ENCODE results near the gene PRKCA.

PRKCA gene

DNA sequence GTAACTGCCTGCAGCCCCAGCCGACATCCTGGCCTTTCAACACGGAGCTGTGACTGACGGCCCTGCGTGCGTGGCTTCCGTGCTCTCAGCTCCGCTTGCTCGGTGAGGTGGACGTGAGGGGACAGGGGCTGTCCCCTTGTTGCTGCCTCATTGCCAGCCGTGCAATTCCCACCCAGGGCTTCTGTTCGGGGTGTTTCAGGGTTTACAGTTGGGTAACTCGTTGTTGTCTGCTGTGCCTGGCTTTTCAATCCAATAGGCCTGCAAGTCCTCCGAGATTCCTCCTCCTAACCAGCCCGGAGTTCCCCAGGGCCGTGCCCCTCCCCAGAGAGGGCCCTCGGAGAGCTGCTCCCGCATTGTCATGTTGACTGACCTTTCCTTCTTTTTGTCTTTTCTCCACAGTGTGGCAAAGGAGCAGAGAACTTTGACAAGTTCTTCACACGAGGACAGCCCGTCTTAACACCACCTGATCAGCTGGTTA lies 501.1 kb downstream of the PRKCA start:
- no peak for DNase-seq (ENCODE audit: low read depth in 2 of 2)

DNA sequence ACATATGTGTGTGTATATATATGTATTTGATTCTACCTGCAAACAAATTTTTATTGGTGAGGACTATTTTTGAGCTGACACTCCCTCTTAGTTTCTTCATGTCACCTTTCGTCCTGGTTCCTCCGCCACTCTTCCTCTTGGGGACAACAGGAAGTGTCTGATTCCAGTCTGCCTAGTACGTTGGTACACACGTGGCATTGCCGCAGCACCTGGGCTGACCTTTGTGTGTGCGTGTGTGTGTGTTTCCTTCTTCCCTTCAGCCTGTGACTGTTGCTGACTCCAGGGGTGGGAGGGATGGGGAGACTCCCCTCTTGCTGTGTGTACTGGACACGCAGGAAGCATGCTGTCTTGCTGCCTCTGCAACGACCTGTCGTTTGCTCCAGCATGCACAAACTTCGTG lies 503.2 kb downstream of the PRKCA start:
- no peak for DNase-seq (ENCODE audit: low read depth in 2 of 2)

DNA sequence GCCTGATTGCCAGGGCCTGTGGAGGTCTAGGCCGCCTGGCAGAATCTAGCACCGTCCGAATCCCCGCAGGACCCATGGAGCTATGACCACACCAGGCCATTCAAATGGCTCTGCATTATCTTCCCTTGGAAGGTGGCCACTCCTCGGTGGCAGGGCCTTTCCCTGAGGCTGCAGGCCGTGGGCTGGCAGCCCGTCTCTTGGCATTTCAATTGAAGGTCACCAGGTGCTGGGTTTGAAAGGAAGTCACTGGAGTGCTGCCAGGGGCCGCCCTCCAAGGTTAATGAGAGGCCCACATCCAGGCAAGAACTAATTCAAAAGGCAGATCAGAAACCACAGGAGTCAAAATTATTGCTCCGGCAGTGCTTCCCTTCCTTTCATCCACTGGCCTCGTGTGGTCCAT lies 504.8 kb downstream of the PRKCA start:
- no peak for DNase-seq (ENCODE audit: low read depth in 2 of 2)

DNA sequence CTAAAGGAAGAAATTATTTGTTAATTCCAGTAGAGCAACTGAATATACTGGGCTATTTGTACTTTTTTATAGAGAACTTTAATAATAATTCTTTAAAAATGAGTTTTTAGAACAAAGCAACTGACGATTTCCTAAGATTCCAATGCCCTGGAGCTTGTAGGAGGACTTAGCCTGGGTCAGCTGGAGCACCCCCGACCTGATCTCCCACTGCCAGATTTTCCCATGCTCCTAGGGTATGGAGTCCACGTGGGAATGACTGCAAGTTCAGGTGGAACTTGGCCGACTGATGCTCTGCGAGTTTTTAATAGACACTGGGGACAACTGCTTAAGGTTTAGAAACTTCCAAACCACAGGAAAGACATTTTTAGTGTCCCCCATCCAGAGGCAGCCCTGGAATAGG lies 507.0 kb downstream of the PRKCA start:
- DNase-seq (ENCODE audit: low read depth in 2 of 2): no peak

DNA sequence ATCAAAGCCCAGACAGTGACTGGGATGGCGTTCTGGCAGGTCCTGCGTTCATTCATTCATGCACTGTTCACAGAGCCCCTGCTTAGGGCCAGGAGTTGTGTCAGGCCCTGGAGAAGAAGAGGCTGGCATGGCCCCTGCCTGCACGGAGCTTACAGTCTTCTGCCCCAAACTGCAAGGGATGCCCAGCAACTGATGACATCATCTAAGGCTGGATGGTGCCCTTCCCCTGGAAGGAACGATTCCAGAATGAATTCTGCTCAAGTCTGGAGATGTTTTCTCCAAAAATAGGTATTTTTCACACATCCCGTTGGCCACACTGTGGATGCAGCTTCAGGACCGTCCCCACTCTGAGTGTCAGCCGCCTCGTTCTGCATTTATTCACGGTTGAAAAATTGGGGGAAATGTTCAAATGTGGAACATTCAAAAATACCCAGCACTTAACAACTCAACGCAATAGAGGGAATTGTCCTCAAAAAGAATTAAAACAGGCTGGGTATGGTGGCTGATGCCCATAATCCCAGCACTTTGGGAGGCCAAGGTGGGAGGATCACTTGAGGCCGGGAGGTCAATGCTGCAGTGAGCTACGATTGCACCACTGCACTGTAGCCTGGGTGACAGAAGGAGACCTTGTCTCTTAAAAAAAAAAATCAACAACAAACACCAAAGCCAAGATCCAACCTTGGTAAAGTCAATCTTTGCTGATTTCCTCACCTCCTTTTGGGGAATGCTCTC lies 508.7 kb downstream of the PRKCA start:
- DNase-seq (ENCODE audit: low read depth in 2 of 2): no peak

DNA sequence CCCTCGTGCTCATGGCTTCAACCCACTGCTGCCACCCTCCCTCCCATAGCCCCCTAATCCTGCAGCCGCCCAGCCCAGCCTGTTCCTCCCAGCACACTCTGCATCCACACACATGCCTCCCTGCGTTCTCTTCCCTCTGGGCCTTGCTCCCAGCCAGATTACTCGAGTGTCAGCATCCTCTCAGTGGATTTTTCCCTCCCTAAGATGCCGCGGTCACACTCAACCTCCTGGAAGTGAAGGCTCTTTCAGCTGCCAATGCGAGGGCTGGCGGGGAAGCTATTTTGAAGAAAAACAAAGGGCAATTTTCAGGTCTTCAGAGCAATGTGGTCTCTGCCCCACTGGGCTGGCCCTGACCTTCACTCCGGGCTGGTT lies 509.3 kb downstream of the PRKCA start:
- no peak for DNase-seq (ENCODE audit: low read depth in 2 of 2)

DNA sequence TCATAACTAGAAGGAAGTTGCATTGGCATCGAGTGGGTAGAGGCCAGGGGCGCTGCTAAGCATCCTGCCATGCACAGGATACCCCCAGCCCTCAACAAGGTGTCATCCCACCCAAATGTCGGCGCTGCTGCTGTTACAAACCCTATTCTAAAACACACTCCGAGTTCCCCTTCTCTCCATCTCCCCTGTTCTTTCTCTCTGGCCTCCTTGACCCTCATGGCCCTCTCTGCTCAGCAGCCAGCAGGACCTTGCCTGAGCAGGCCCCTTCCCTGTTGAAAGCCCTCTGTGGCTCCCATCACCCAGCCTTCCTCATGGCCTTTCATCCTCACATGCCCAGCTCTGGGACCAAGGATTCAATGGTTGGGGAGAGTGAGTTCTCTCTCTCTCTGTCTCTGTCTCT lies 510.2 kb downstream of the PRKCA start:
- DNase-seq (ENCODE audit: low read depth in 2 of 2): no peak

DNA sequence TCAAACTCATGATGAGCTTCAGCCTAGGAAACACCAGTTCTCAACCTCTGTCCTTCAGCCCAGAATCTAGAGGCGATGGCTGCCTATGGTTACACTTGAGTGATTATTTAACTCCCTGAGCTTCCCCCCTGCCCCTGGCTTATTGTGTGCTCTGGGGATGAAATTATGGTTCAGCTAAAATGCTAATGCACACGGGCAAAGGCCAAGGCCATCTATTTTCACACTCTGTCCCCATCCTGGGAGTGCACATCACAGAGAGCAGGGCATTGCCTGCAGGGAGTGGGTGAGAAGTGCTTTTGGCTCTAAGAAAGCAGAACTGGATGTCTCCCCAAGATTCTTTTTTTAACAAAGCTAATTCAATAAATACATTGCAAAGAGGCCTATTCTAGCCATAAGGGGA lies 510.9 kb downstream of the PRKCA start:
- DNase-seq (ENCODE audit: low read depth in 2 of 2): no peak

DNA sequence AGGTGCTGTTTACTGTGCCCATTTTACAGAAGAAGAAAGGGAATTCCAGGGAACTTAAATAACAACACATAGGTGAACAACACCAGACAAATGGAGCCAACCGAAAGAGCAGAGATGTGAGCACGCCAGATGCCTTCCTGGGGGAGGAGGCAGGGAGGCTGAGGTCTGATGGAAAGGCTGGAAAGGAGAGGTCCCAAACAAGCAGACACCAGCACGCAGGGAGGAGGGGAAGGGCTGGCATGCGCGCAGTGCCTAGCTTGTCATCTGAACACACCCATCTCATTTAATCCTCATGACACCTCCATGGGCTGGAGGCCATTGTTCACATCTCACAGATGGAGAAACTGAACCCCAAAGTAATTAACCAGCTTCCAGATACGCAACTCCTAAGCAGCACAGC lies 511.6 kb downstream of the PRKCA start:
- no peak for DNase-seq (ENCODE audit: low read depth in 2 of 2)

DNA sequence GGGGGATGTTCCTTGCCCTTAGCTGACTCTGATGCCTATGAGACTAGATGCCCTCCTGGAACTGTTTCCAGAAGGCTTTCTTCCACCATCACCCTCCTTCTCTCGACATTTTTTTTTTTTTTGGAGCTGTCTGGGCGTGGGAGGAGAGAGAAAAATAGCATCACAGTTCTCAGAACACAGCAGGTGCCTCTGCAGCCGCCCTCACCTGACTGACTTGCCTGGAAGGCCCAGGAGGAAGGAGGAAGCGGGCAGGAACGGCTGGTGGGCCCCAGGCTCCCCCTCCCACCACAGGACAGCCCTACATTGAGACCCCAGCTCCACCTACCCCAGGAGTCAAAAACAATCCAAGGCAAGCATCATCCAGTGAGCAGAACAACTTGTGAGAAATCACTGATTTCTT lies 512.2 kb downstream of the PRKCA start:
- no peak for DNase-seq (ENCODE audit: low read depth in 2 of 2)

DNA sequence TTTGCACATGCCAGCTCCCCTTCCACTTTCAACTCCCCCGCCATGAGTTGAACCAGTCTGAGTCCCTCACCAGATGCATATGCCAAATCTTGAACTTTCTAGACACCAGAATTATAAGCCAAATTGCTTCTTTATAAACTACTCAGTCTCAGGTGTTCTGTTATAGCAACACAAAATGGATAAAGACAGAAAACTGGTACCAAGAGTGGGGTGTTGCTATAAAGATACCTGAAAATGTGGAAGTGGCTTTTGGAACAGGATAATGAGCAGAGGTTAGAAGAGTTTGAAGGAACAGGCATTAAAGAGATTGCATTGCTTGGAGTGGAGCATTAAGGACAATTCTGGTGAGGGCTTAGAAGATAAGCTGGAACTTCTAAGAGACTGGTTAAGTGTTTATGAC lies 515.3 kb downstream of the PRKCA start:
- DNase-seq (ENCODE audit: low read depth in 2 of 2): no peak

DNA sequence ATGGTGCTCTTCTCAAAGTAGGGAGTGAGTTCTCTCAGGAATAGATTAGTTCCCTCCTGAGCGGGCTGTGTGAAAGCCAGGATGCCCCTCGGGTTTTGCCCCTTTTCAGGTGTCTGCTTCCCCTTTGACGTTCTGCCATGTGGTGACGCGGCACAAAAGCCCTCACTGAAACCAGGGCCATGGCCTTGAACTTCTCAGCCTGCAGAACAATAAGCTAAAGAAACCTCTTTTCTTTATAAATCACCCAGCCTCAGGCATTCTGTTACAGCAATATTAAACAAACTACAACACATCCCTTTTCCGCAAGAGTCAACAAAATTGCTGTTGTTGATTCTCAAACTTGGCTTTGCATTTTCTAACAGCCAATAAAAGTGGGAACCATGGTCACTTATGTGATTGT lies 517.1 kb downstream of the PRKCA start:
- DNase-seq (ENCODE audit: low read depth in 2 of 2): no peak

DNA sequence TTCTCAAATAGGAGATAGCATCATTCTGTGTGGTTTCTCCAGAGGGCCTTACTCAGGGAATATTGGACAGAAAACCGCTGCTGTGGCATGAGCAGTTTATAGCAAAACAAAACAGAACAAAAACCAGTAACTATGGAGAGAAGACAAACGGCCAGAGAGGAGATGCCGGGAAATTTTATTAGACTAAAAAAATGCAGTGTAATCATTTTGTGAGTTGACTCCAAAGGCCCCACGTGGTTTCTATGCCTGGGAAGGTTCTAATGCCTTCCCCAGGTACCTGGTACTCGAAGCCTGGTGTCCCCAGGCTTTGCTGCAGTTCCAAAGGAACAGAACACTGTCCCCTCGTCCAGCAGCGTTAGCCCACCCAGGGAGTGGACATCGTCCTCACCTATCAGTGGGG lies 519.6 kb downstream of the PRKCA start:
- no peak for DNase-seq (ENCODE audit: low read depth in 2 of 2)

DNA sequence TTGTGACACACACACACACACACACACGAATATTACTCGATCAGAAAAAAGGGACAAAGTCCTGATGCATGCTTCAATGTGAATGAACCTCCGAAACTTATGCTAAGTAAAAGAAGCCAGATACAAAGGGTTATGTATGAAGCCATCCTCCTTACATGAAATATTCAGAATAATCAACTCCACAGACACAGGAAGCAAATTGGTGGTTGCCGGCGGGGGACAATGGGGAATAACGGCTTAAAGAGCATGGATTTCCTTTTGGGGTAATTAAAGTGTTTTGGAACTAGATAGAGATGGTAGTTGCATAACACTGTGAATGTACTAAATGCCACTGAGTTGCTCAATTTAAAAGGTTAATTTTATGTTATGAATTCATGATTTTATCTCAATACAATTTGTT lies 524.4 kb downstream of the PRKCA start:
- DNase-seq (ENCODE audit: low read depth in 2 of 2): no peak

DNA sequence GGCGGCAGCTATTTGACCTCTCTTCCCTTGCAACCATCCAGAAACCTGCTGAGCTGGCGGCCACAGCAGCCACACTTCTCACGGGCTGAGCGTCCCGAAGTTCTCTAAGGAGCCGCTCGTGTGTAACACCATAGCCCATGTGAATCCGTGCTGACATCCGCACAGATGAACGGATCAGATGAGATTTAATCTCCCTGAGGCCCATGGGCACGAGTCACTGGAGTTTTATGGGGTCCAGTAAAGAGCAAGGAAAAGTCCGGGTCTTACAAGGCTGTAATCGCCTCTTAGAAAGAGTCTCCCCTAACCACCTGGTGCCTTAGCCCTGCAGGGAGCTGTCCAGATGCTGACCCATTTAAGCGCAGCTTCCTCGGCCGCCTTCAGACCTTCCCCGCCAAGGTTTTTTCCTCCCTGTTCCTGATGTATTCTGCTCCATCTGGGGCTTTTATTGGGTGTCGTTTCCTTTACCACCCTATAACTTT lies 527.0 kb downstream of the PRKCA start:
- DNase-seq (ENCODE audit: low read depth in 2 of 2): no peak

DNA sequence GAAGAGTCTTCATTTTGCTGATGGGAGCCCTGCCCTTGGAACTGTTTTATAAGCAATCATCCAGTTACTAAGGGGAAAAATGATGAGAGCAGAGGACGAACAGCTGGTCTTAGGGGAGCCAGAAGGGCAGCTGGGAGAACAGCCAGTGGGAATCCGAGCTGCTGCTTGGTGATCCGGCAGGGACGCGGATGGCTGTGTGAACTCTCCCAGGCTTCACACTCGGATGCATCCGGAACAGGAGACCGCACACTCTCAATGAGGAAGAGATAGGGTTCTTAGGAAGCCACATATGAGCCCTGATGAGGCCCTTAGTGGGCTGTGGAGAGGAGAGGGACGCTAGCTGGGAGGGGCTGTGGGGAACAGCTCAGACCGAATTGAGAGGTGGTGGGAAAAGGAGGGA lies 527.5 kb downstream of the PRKCA start:
- no peak for DNase-seq (ENCODE audit: low read depth in 2 of 2)

DNA sequence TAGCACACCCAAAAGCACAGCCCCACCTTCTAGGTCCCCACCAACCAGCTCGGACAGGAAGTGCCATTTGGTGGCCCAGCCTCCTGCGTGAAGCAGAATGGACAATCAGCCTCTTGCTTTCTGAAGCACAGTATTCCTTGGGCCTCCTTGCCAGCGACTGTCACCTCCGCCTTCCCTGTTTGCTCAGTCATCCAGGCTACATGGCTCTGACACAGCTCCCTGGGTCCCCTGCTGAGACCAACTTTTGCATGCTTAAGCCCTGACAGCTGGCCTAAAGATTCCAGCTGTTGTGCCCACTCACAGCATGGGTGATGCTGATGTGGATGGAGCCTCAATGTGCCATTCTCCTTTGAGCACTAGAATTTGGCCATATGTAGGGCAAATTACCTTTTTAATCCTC lies 528.0 kb downstream of the PRKCA start:
- no peak for DNase-seq (ENCODE audit: low read depth in 2 of 2)

DNA sequence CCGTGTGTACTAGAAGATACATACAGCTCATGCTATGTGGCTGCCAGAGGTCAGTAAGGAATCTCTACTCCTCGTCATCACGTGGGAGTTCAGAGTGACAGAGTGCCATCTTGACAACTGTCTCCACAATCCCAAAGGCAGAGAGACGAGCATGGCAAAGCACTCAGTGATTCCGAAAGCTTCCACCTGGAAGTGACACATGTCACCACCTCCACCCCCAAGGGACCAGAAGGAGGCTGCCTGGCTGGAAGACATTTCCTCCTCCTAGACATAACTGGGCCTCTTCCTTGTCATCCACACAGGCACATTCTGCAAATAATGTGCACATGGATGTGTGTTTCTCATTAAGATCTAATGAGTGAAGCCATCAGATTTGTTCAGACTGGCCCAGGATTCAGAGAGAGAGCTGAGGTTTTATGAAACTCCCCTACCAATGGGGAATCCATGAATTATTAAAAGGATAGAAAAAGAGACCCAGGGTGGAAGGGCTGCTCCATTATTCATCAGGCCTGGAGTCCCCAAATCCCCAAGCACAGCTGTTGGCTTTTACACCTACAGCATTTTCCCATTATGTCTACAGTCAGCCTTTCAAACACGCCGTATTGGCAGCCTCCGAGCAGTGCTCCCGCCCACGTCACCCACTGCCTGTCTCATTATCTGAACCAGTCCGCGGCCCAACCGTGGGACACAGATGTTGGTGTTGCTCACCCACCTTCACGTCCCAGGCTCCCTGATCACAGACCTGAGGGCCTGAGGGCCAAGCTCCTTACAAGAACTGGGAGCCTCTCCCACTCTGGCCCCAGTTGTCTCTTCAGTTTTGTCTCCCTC lies 529.2 kb downstream of the PRKCA start:
- no peak for DNase-seq (ENCODE audit: low read depth in 2 of 2)

DNA sequence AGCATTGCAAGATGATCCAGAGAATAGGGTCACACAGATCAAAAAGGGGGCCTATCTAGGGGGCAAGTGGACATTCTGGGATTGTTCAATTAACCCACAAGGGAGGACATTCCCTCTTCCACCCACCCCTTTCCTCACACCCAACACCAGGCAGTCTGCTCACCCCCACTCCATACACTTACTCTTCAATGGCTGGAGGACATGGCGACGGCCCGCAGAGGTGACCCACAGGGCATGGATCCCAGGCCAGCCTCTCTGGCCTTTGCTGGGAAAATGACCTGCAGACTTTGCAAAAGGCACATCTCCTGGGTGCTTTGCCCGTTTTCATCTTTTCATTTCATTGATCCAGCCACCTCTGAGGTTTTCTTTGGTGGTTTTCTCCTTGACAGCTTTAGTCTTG lies 530.8 kb downstream of the PRKCA start:
- DNase-seq (ENCODE audit: low read depth in 2 of 2): no peak

DNA sequence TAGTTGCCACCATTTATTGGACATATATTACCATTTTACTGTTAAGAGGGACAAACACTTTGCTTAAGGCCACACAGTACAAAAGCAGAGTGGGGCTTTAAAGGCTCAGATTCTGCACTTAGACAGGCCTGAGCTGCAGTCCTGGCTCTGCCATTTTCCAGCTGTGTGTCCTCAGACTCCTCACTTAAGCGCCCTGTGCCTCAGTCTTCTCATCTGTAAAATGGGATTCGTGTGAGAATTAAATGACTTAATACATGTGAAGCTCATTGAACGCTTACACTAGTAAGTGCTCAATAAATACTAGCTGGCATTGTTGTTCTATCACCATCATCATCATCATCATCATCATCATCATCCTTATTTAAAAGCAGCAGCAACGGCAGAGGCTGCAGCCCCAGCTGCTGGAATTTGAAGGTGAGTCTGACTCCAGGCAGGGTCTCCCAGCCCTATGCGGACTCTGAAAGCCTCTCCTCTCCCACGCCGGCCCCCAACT lies 532.1 kb downstream of the PRKCA start:
- no peak for DNase-seq (ENCODE audit: low read depth in 2 of 2)

DNA sequence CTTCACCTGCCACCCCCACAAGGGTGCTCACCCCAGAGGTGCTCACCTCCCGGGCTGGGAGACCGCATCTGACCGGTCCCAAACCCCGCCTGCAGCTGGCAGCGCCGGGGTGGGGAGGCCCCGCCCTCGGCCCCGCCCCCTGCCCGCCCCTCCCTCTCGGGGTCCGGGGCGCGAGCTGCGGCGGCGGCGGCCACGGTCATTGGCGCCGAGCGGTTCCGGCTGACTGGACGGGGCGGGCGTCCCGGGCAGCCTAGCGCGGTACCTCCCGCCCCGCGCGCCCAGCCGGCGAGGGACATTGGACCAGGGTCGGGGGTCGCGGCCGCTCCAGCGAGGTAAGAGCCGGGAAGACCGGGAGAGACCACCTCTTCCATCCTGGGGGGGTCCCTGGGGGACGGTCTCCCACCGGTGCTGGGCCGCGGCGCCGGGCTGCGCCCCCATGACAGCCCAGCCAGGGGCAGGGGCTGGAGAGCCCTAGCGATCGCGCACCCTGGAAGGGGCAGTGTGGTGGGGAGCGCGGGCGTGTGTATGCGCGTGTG lies 532.6 kb downstream of the PRKCA start, which contains the start of gene CACNG5:
CACNG5 (plus strand) TSS at position 199 of the 536 bp plus-strand sequence. CDS start 42,216 bp downstream, outside the sequence.
- DNase-seq (ENCODE audit: low read depth in 2 of 2): no peak

DNA sequence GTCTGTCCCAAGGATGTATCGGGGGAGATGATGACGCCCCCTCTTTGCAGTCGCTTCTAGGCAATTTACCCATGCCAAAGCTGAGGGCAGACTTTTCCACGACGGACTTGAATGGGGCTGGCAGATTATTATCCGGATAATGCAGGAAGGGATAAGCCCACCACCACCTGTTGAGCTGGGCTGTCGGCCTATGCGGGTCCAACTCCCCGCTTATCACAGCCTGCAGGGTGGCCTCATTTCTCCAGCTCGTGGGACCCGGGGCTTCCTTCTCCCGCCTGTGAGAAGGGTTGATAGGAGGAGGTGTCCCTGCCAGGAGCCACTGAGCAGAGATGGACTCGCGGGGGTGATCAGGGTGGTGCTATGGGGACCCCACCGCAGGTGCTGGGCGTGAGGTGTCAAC lies 533.1 kb downstream of the PRKCA start:
- no peak for DNase-seq (ENCODE audit: low read depth in 2 of 2)

All from stimulated activated CD8-positive, alpha-beta memory T cell treated with anti-CD3 and anti-CD28 coated beads, Interleukin-15, amount 100 ng/mL, for 4 hours (primary cell).